ENCODE measurements around the gene CCND3.

The CCND3 gene

DNA sequence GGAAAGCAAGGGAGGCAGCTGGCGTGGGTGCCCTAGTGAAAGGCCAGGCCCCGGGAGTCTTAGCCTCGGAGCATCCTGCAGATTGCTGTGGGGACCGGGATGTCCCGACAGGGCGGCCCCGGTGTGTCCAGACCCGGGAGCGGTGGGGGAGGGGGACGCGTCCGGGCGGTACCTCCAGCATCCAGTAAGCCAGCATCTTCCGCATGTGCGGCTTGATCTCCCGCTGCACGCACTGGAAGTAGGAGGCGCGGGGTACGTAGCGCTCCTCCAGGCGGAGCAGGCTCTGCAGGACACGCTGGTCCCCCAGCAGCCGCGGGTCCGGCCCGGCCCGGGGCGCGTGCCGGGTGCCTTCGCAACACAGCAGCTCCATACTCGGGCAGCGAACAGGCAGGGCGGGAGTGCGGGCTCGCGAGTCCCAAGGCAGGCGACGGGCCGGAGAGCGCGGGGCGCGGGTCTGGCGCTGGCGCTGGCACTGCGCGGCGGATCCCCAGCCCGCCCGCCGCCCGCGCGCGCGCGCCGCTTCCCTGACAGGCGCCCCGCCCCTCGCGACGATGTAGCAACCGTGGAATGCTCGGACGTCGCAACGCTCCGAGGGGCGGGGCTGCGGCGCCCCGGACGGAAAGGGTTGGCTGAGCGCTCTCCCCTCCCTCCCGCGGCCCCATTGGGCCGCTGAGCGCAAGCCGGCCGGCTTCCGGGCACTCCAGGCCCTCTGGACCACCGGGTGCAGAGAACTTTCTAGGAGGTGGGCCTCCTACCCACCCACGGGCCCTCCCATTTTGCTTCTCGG is at the start of gene CCND3:
Gene CCND3 (minus strand): TSS at position 529 of the 787 bp plus-strand sequence. CDS start 159 bp downstream, at position 370.
- peak; percentile 92 for DNase-seq (ENCODE audit: low read depth in 2 of 2)

DNA sequence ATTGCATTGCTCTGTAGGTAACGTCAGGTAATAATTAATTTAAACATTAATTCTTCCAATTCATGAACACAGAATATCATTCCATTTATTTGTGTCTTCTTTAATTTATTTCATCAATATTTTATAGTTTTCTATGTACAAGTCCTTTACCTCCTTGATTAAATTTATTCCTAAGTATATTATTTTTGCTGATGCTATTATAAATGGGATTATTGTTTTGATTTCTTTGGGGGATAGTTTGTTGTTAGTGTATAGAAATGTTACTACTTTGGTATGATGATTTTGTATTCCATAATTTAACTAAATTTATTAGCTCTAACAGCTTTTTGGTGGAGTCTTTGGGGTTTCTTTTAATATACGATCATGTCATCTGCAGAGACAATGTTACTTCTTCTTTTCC is 44.7 kb upstream of the CCND3 start:
- no peak for DNase-seq (ENCODE audit: low read depth in 2 of 2)

- DNase-seq (ENCODE audit: low read depth in 2 of 2) = no peak
Observed at GRCh38 chr6:41984623-41985022, 43.0 kb upstream of the CCND3 start.

DNA sequence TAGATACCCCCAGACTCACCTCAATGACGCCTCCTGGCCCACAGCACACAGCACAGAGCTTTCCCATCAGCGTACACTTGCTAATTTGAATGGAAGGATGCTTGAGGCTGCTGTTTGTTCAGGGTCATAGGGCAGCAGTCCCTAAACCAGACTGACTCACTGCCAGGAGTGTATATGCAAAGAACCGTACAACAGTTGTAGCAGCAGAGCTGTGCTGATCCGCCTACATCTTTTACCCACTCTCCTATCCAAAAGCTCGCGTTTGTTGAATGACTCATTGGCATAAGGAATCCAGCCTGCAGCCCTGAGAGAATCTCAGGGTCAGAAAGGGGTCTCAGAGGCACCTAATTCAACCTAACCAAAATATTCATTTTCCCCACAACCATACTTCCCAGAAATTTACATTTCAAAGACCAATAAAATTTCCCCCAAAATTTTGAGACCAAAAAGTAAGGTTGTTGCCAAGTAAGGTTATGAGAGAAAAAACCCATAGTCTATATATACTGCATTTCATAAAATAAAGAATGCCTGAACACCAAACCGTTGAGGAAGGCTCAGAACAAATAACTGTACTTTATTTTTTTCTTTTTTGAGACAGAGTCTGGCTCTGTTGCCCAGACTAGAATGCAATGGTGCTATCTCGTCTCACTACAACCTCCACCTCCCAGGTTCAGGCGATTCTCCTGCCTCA is 35.3 kb upstream of the CCND3 start:
- peak in 1 of 2 donors; percentile 34 for DNase-seq (ENCODE audit: low read depth in 2 of 2)

DNA sequence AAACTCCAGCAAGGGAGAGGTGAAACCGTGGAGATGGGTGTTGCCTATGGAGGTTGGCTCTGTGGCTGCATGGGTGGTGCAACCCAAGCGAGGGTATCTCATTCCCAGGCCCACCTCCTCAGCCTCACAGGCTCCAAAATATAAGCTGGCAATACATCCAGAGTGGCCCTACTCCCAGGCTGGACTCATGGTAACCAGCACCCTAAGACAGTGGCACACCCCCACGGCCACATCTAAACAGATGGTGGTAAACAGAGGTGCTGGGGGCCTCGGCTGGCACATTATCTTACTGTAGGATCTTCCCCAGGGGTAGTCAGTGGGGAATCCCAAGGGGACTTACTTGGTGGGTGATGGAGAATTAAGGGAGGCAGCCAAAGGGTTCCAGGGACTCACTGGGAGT is 33.7 kb upstream of the CCND3 start:
- DNase-seq (ENCODE audit: low read depth in 2 of 2) = no peak

DNA sequence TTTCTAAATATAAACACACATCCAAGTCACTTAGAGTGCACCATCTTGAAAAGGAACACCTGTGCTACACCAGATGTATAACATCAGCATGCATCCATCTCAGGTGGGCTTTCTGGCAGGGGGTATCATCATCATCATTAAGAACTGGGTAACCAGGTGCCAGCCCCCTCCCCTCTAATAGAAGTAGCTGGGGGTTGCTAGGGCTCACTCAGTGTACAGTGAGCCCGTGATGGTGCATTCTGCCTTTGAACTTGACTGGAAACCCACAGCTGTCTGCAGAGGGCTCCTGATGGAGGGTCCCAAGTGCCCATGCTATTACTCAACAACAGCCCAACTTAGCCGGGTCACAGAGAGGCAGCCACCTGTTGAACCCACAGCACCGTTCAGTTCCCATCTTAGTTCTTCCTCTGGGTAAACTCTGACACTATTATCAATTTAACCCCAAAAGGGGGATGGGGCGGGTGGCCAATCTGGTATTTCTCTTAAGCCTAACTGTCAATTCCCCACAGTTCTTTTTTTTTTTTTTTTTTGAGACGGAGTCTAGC is 32.7 kb upstream of the CCND3 start:
- DNase-seq (ENCODE audit: low read depth in 2 of 2) = no peak

- DNase-seq (ENCODE audit: low read depth in 2 of 2) = no peak
Observed at GRCh38 chr6:41972826-41973225, 31.2 kb upstream of the CCND3 start.

GRCh38 chr6:41970436-41970846 is 28.8 kb upstream of the CCND3 start:
- DNase-seq (ENCODE audit: low read depth in 2 of 2) = peak; percentile 53 to 56

DNA sequence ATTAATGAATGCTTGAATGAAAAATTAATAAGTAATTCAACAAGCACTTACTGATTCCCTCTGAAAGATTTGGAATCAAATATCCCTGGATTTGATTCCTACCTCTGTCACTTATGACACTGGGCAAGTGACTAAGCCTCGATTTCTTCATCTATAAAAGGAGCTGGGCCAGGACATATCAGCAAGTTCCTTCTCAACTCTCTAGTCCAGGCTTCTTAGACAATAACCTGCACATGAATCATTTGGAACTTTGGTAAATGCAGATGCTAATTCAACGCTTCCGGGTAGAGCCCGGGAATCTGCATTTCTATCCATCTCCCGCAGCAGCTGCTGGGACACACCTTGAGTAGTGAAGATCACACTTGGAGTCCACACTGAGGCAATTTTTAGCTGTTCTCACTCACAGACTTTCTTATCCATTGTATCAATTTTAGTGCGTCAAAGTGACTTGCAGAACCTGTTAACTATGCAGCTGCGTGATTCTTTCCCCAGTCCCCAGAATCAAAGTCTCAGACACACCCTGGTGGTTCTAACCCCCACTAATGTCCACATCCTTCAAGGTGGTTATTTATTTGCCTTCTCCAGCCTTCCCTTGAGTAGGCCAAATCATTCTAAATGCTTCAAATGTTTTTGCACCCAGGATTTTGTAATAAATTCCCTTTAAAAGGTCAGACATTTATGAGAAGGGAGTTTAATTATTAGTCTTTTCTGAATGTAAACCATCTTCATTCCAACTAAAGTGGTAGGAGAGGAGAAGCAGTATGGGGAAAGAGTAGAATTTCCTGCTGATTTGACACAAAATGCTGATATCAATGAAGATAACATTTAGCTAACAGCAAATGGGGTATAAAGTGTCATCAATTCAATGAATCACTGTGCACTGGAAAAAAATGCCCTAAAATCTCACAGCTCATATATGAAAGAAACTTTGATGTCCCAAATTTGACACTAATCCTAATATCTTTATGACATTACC is 26.0 kb upstream of the CCND3 start:
- no peak for DNase-seq (ENCODE audit: low read depth in 2 of 2)

GRCh38 chr6:41966961-41967311 is 25.3 kb upstream of the CCND3 start:
- no peak for DNase-seq (ENCODE audit: low read depth in 2 of 2)

DNA sequence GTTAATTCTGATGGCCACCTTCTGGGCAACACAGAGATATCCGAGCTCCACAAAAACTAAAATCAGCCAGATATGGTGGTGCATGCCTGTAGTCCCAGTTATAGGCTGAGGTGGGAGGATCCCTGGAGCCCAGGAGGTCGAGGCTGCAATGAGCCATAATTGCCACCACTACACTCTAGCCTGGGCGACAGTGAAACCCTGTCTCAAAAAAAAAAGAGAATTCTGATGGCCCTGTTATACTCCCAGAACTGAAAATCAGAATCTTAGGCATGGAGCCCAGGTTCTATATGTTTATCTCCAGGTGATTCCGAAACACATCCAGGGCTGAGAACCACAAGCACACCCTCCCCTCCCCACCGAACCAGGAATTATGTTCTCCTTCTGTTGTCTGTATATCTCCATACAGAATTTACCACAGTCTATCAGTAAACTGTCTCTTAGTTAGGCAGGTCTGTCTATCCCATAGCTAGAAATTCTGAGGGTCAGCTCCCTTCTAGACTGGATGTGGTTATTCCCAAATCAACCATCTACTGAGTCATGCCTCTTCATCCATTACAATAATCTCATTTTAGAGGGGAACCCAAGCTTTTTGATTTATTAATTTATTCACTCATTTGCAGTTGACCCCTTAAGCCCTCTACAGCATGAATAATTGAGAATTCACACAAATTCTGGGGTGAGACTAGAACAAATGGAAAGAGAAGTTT is 24.8 kb upstream of the CCND3 start:
- DNase-seq (ENCODE audit: low read depth in 2 of 2) = no peak

GRCh38 chr6:41965429-41966213 is 24.0 kb upstream of the CCND3 start:
- no peak for DNase-seq (ENCODE audit: low read depth in 2 of 2)

- no peak for DNase-seq (ENCODE audit: low read depth in 2 of 2)
Observed at GRCh38 chr6:41964201-41964887, 22.7 kb upstream of the CCND3 start.

DNA sequence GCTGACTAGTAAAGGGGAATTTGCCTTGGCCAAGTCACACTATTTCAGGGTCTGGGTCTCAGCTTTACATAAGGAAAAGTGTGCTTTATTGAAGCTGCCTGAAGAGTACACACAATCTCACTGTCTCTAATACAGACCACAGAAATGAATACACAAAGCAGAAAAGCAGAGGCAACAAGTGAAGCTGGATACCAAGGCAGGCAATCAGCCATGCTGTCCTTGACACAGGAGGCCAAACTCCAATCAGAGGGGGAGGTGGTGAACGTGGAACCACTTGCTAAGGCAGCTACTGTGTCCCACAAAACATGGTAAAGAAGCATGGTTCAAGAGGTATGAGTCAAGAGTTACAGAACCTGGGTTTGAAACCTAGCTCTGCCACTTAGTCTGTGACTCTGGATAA is 21.8 kb upstream of the CCND3 start:
- no peak for DNase-seq (ENCODE audit: low read depth in 2 of 2)

DNA sequence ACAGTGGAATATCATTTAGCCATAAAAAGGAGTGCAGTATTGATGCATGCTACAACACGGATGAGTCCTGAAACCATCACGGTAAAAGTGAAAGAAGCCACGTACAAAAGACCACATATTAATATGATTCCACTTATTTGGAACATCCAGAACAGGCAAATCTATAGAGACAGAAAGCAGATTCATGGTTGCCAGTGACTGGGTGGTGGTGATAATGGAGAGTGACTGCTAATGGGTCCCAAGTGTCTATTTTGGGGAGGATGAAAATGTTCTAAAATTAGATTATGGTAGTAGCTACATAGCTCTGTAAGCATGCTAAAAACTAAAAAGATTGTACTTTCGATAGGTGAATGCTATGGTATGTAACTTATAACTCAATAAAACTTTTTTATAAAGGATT is 18.4 kb upstream of the CCND3 start:
- no peak for DNase-seq (ENCODE audit: low read depth in 2 of 2)

DNA sequence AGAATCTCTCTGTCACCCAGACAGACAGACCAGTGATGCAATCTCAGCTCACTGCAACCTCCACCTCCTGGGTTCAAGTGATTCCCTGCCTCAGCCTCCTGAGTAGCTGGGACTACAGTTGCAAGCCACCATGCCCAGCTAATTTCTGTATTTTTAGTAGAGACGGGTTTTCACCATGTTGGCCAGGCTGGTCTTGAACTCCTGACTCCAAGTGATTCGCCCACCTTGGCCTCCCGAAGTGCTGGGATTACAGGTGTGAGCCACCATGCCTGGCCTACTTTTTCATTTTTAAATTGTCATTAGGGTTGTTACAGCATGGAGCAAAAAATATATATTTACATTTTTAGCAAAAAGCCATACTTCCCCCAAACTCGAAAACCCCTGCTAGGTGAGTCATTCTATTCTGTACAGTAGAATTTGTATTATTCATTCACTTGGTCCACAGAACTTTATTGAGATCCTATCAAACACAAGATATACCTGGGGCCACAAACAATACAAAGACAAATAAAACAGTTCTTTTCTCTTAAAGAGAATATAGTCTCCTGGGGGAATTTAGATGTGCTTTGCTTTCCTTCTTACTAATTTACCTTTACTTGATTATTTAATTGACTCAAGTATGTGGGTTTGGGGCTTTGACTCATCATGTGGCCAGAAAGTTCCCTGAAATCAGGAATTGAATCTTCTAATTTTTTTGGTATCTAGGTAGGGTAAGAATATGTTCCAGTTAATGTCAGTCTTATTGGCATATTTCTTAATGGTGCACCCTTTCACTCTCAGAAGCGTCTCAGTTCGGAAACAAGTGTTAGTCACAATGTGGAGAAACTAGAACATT is 16.6 kb upstream of the CCND3 start:
- DNase-seq (ENCODE audit: low read depth in 2 of 2) = no peak

- no peak for DNase-seq (ENCODE audit: low read depth in 2 of 2)
Observed at GRCh38 chr6:41957117-41957516, 15.5 kb upstream of the CCND3 start.

DNA sequence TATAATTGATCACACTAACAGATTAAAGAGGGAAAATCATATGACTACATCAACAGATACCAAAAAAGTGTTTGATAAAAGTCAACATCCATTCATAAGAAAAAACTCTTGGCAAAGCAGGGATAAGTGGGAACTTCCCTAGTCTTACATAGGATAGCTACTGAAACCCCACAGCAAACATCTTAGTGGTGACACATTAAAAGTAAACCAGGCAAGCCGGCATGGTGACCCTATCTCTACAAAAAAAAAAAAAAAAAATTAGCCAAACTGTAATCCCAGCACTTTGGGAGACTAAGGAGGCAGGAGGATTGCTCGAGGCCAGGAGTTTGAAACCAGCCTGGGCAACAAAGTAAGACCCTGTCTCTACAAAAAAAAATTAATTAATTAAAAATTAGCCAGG is 13.8 kb upstream of the CCND3 start:
- DNase-seq (ENCODE audit: low read depth in 2 of 2) = no peak

GRCh38 chr6:41954668-41955067 is 13.1 kb upstream of the CCND3 start:
- DNase-seq (ENCODE audit: low read depth in 2 of 2) = no peak

Measured in stimulated activated CD8-positive, alpha-beta memory T cell treated with anti-CD3 and anti-CD28 coated beads, Interleukin-15, amount 100 ng/mL, for 48 hours (primary cell).